Osteoblast (primary cell): ENCODE measurements around the gene SUMF2. TPM values are rescaled to one million over a fixed set of nuclear protein-coding genes. Genes with fewer than 3 reads are reported as not detected.
"Not testable (repeated sequence)": the region's sequence is repeated elsewhere in the genome, so short reads cannot be mapped to it uniquely, and the experiment has no call there.

Source experiments
- DNase-seq: peaks from one replicate; pipeline ENCODE4 v3.0.0; 2011; ENCODE audit warnings: low spot score, mixed read lengths; ENCODE audit not compliant: insufficient read length; ENCODE audit errors: missing footprints
- H2AFZ ChIP-seq: 2 replicates; pipeline ENCODE4 v1.6.0; 2011; ENCODE audit warnings: mild to moderate bottlenecking, low read length
- H3K27ac ChIP-seq: 2 replicates; pipeline ENCODE4 v1.5.1; 2011; ENCODE audit warnings: mild to moderate bottlenecking, low read depth, low read length, moderate library complexity
- H3K27me3 ChIP-seq: 2 replicates; pipeline ENCODE4 v1.6.0; 2012; ENCODE audit warnings: mild to moderate bottlenecking, control low read depth, inconsistent platforms, low read length, moderate library complexity; ENCODE audit not compliant: insufficient read depth
- H3K36me3 ChIP-seq: 2 replicates; pipeline ENCODE4 v1.5.1; 2011; ENCODE audit warnings: mild to moderate bottlenecking, low read length, control low read depth, moderate library complexity; ENCODE audit not compliant: insufficient read depth
- H3K4me1 ChIP-seq: 2 replicates; pipeline ENCODE4 v1.5.1; 2011; ENCODE audit warnings: mild to moderate bottlenecking, low read length, control low read depth, moderate library complexity; ENCODE audit not compliant: insufficient read depth
- H3K4me2 ChIP-seq: 2 replicates; pipeline ENCODE4 v1.6.0; 2011; ENCODE audit warnings: mild to moderate bottlenecking, low read length; ENCODE audit not compliant: insufficient read depth
- H3K4me3 ChIP-seq: fragments of 200-600 bp; sonication (generic); 3 replicates; pipeline ENCODE4 v1.5.1; 2012; ENCODE audit warnings: mild to moderate bottlenecking, low read length, inconsistent platforms; ENCODE audit not compliant: insufficient read depth
- H3K79me2 ChIP-seq: 2 replicates; pipeline ENCODE4 v1.6.0; 2012; ENCODE audit warnings: mild to moderate bottlenecking, low read length, control low read depth, inconsistent platforms; ENCODE audit not compliant: insufficient read depth
- H3K9me3 ChIP-seq: 2 replicates; pipeline ENCODE4 v1.5.1; 2011; ENCODE audit warnings: low read depth, low read length, control low read depth
- H4K20me1 ChIP-seq: 2 replicates; pipeline ENCODE4 v1.6.0; 2012; ENCODE audit warnings: mild to moderate bottlenecking, low read length, control low read depth; ENCODE audit not compliant: insufficient read depth
- total RNA-seq: library from RNA; depleted of rRNA; stranded (reverse); fragments of >200 nt; gene quantifications from 2 replicates; pipeline ENCODE4 v1.2.3, GENCODE V29; 2012
- TF ChIP-seq, protein P1 (sequence below): IDR thresholded peaks from 2 replicates; pipeline ENCODE4 v1.5.1; 2011; ENCODE audit warnings: mild to moderate bottlenecking, low read depth, low read length, moderate library complexity; ENCODE audit errors: extremely low read depth

The SUMF2 gene
- total RNA-seq, 1 donor = 230 TPM

DNA sequence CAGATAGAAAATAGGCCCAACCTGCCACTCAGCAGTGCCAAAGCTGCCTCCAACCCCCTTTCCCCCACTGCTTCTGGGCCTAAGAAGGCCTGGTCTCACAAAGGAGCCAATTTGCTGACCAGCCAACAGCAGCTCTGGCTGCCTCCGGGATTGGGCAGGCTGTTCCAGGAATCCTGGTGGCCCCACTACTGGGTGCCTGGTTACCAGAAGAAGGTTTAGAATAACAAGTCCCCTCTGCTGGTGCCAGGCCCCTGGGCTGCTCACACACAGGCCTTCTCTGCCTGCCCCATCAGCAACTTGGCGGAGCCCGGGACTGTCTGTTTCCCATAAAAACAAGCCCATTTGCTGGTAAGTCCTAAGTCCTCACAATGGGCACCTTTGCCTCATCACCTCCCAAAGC, 27.5 kb downstream of the SUMF2 start:
- Histone ChIP-seq H3K4me1 (peaks cover 9% of the 10 kb centered on the region), H3K4me2 (no peak overlapping the region), H3K27ac (no peak overlapping the region), H4K20me1 (no peaks in the 10 kb centered on the region), H2AFZ (no peak overlapping the region), H3K36me3 (no peaks in the 10 kb centered on the region), H3K4me3 (no peak overlapping the region), H3K27me3 (no peaks in the 10 kb centered on the region), H3K79me2 (no peaks in the 10 kb centered on the region), H3K9me3 (no peaks in the 10 kb centered on the region)
- DNase-seq = no peak
- TF ChIP-seq, protein P1, sequence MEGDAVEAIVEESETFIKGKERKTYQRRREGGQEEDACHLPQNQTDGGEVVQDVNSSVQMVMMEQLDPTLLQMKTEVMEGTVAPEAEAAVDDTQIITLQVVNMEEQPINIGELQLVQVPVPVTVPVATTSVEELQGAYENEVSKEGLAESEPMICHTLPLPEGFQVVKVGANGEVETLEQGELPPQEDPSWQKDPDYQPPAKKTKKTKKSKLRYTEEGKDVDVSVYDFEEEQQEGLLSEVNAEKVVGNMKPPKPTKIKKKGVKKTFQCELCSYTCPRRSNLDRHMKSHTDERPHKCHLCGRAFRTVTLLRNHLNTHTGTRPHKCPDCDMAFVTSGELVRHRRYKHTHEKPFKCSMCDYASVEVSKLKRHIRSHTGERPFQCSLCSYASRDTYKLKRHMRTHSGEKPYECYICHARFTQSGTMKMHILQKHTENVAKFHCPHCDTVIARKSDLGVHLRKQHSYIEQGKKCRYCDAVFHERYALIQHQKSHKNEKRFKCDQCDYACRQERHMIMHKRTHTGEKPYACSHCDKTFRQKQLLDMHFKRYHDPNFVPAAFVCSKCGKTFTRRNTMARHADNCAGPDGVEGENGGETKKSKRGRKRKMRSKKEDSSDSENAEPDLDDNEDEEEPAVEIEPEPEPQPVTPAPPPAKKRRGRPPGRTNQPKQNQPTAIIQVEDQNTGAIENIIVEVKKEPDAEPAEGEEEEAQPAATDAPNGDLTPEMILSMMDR = no peak

DNA sequence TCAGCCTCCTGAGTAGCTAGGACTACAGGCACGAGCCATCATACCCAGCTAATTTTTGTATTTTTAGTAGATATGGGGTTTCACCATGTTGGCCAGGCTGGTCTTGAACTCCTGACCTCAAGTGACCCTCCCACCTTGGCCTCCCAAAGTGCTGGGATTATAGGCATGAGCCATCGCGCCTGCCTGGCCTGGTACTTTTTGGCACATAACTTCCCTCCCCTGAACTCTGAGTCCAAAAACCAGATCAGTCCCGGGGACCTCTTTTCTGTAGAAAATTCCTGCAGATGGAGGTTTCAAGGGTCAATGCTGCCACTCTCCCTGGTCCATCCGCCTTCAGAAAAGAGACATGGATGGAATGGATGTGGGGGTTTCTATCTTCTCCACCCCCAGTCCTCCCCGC, 28.3 kb downstream of the SUMF2 start:
- H3K27me3 ChIP-seq, H3K36me3 ChIP-seq, DNase-seq, H3K4me1 ChIP-seq, H4K20me1 ChIP-seq, H3K9me3 ChIP-seq, H3K79me2 ChIP-seq, H2AFZ ChIP-seq: not testable (repeated sequence)
- Histone ChIP-seq H3K27ac (peak overlapping the region; percentile 28), H3K4me2 (peak overlapping the region; percentile 80), H3K4me3 (peak overlapping the region; percentile 42)

DNA sequence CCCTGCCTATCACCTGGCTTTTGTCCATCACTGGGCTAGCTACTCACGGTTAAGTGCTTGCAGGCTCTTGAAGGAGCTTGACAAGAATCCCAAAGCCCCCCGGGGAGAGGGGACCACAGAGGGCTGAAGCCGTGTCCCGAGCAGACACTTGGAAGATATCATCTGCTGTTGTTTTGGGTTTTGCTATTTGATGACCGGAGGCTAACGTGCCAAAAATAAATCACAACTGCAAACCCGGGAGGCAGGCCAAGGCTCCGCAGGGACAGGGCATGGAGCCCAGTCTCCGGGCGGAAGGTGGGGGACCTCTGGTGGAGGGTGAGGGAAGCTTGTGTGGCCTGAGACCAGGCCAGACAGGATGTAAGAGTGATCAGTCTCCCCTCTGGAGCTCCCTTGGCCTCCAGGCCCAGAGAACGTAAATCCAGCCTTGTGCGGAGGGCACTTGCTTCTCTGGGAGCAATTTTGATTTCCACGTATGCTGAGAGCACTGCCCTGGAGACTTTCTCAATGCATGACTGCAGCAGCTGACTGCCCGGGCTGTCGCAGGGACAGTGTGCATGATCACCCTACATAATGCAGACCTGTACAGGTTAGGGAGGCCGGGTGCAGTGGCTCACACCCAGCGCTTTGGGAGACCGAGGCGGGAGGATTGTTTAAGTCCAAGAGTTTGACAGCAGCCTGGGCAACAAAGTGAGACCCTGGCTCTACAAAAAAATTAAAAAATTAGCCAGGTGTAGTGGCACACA, 28.9 kb downstream of the SUMF2 start, which contains the start of gene PHKG1:
Gene PHKG1, minus strand, starts transcription at position 164 of the 743 bp plus-strand sequence. CDS start 4,011 bp downstream, outside the sequence.
- Histone ChIP-seq H3K9me3 (no peaks in the 10 kb centered on the region), H4K20me1 (no peaks in the 10 kb centered on the region), H3K4me1 (peaks cover 14% of the 10 kb centered on the region), H3K27ac (peak within 1 kb of the TSS; percentile 28), H2AFZ (no peak within 1 kb of the TSS), H3K36me3 (no peaks in the 10 kb centered on the region), H3K79me2 (no peaks in the 10 kb centered on the region), H3K27me3 (no peaks in the 10 kb centered on the region), H3K4me2 (peak within 1 kb of the TSS; percentile 80), H3K4me3 (peak within 1 kb of the TSS; percentile 42)
- TF ChIP-seq, protein P1 = peak; percentile 48
- peak; percentile 97 for DNase-seq

DNA sequence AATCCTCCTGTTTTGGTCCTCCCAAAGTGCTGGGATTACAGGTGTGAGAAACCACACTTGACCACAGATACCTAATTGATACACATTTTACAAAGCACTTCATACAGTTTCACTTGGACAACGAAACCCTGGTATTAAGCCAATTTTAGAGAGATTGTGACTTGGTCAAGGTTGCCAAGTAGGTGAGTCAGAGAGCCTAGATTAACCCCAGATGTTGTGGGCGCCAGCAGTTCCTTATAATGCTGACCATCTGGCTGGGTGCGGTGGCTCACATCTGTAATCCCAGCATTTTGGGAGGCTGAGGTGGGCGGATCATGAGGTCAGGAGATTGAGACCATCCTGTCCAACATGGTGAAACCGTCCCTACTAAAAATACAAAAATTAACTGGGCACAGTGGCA, 33.6 kb downstream of the SUMF2 start:
- Histone ChIP-seq H3K36me3 (peaks cover 33% of the 10 kb centered on the region), H3K4me2 (no peak overlapping the region), H3K27me3 (no peaks in the 10 kb centered on the region), H3K79me2 (peaks cover under 1% of the 10 kb centered on the region), H4K20me1 (no peaks in the 10 kb centered on the region), H3K9me3 (no peaks in the 10 kb centered on the region), H3K4me1 (peaks cover 9% of the 10 kb centered on the region), H3K27ac (no peak overlapping the region), H3K4me3 (no peak overlapping the region), H2AFZ (no peak overlapping the region)
- DNase-seq = no peak
- TF ChIP-seq, protein P1 = no peak

DNA sequence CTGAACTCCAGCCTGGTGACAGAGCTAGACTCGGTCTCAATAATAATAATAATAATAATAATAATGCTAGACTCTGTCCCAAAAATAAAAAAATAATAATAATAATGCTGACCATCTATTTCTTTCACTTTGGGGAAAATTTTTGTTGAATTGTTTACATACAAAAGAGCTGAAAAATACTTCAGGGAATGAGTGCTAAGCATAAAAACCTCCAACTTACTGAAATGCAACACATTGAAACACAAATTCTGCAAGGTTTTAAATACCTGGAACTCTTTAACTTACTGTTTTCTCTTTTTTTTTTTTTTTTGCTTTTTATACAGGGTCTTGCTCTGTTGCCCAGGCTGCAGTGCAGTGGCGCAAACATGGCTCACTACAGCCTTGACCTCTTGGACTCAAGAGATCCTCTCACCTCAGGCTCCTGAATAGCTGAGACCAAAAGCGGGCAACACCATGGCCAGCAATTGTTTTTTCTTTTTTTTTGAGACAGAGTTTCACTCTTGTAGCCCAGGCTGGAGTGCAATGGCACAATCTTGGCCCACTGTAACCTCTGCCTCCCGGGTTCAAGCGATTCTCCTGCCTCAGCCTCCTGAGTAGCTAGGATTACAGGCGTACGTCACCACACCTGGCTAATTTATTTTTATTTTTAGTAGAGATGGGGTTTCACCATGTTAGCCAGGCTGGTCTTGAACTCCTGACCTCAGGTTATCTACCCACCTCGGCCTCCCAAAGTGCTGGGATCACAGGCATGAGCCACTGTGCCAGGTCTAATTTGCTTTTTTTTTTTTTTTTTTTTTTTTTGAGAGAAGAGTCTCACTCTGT, 34.3 kb downstream of the SUMF2 start:
- H3K79me2 ChIP-seq, H3K4me1 ChIP-seq: not testable (repeated sequence)

More for the DNA sequence above, 34.3 kb downstream of the SUMF2 start:
- H3K36me3 ChIP-seq = peaks cover 40% of the 10 kb centered on the region
- not testable (repeated sequence) for DNase-seq, H3K9me3 ChIP-seq, H3K4me2 ChIP-seq, H3K27me3 ChIP-seq, H3K27ac ChIP-seq, H3K4me3 ChIP-seq, H2AFZ ChIP-seq, H4K20me1 ChIP-seq
